Astrocyte (in vitro differentiated cells and primary cell): ENCODE data around the gene ACACA.

Source experiments
- EZH2 ChIP-seq: IDR thresholded peaks from 2 replicates; pipeline ENCODE4 v1.6.1; 2012; ENCODE audit warnings: mild to moderate bottlenecking, low read length, inconsistent platforms; ENCODE audit not compliant: insufficient read depth
- TF ChIP-seq, protein P1 (sequence below): IDR thresholded peaks from 2 replicates; pipeline ENCODE4 v1.5.1; 2011; ENCODE audit warnings: low read depth, mild to moderate bottlenecking, inconsistent platforms, low read length, moderate library complexity; ENCODE audit not compliant: insufficient read depth

DNA sequence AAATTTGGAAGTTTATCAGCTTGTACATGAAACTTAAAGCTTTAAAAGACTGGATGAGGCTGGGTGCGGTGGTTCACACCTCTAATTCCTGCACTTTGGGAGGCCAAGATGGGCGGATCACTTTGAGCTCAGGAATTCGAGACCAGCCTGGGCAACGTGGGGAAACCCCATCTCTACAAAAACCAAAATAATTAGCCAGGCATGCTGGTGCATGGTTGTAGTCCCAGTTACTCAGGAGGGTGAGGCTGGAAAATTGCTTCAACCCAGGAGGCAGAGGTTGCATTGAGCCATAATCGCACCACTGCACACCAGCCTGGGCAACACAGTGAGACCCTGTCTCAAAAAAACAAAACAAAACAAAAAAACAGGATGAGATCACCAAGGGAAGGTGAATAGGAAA is 248.3 kb downstream of the ACACA start:
- TF ChIP-seq, protein P1, sequence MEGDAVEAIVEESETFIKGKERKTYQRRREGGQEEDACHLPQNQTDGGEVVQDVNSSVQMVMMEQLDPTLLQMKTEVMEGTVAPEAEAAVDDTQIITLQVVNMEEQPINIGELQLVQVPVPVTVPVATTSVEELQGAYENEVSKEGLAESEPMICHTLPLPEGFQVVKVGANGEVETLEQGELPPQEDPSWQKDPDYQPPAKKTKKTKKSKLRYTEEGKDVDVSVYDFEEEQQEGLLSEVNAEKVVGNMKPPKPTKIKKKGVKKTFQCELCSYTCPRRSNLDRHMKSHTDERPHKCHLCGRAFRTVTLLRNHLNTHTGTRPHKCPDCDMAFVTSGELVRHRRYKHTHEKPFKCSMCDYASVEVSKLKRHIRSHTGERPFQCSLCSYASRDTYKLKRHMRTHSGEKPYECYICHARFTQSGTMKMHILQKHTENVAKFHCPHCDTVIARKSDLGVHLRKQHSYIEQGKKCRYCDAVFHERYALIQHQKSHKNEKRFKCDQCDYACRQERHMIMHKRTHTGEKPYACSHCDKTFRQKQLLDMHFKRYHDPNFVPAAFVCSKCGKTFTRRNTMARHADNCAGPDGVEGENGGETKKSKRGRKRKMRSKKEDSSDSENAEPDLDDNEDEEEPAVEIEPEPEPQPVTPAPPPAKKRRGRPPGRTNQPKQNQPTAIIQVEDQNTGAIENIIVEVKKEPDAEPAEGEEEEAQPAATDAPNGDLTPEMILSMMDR: no peak
- TF ChIP-seq EZH2: no peak
